H1 (cell line): ENCODE measurements around the gene SLC30A3. TPM values are rescaled to one million over a fixed set of nuclear protein-coding genes. Genes with fewer than 3 reads are reported as not detected.

Source experiments
- ATF2 ChIP-seq: IDR thresholded peaks from 2 replicates; pipeline ENCODE4 v1.6.1; 2012; ENCODE audit warnings: low read length, inconsistent platforms
- CBX5 ChIP-seq: fragments of 300-800, 300-1000 bp; sonication (generic); IDR thresholded peaks from 2 replicates; pipeline ENCODE4 v1.7.1; 2016; ENCODE audit warnings: antibody characterized with exemption, low read length, low read depth
- CHD7 ChIP-seq: fragments of 300-600 bp; sonication (generic); IDR thresholded peaks from 2 replicates; pipeline ENCODE4 v1.7.1; 2012; ENCODE audit warnings: low read length, moderate library complexity, mild to moderate bottlenecking, inconsistent platforms; ENCODE audit not compliant: insufficient replicate concordance
- CTCF ChIP-seq, 3 experiments: IDR thresholded peaks; 1 replicate in 2 of 3; 2 replicates in 1 of 3; pipeline versions ENCODE4 v1.5.1 to v1.6.1; 2011; ENCODE audit warnings: low read length in 3 of 3, mild to moderate bottlenecking in 3 of 3, inconsistent platforms in 2 of 3, low read depth in 1 of 3, moderate library complexity in 1 of 3; ENCODE audit not compliant: insufficient read depth in 1 of 3; ENCODE audit errors: control extremely low read depth in 1 of 3
- NRF1 ChIP-seq: IDR thresholded peaks from 2 replicates; pipeline ENCODE4 v1.6.1; 2011; ENCODE audit warnings: mild to moderate bottlenecking, low read depth, low read length, improper control_type of control experiment
- RFX5 ChIP-seq: IDR thresholded peaks from 2 replicates; pipeline ENCODE4 v1.6.1; 2011; ENCODE audit warnings: low read depth, low read length, improper control_type of control experiment, borderline replicate concordance
- SIRT6 ChIP-seq: IDR thresholded peaks from one replicate; pipeline ENCODE4 v1.7.1; 2012; ENCODE audit warnings: low read length, inconsistent platforms
- polyA plus RNA-seq, 7 experiments: library from polyadenylated mRNA; depleted of rRNA in 3 of 7; stranded (reverse) in 5 of 7; unstranded in 2 of 7; fragments of >200 nt in 5 of 7; fragments of 200-250 nt in 2 of 7; gene quantifications; 1 replicate in 5 of 7; 2 replicates in 1 of 7; 4 replicates in 1 of 7; pipeline versions ENCODE4 v1.2.1 to v1.2.3, GENCODE V29; 2011 to 2013; ENCODE audit warnings: missing spikeins in 2 of 7, mixed read lengths in 2 of 7
- total RNA-seq: library from RNA; stranded (reverse); fragmentation: NEBNext Ultra II Directional; extraction: Animal tissue kit (Norgen Biotek cat#: 25700); gene quantifications from 2 replicates; pipeline ENCODE4 v1.2.1, GENCODE V29; 2021

Gene SLC30A3
- total and polyA plus RNA-seq, 2 of the 8 experiments (the other 6 are each of a cell fraction or from before 2014, with no cell fraction given), result 15.2 to 30.7 TPM

- TF ChIP-seq ATF2, result no peak
- TF ChIP-seq CHD7, result no peak
- no peak for TF ChIP-seq CTCF (IDR thresholded peaks at IDR 0.05; ENCODE audit: control extremely low read depth in 1 of 3, insufficient read depth in 1 of 3, low read depth in 1 of 3, low read length in 3 of 3)
- no peak for TF ChIP-seq CBX5
- TF ChIP-seq SIRT6, result no peak
- no peak for TF ChIP-seq RFX5
- TF ChIP-seq NRF1, result no peak
These were observed 1.5 kb upstream of the SLC30A3 start (continued) for GRCh38 chr2:27264253-27264752.
